HFFc6 (cell line): Measurements from ENCODE around the gene MFAP4. TPM values are rescaled to one million over a fixed set of nuclear protein-coding genes. Genes with fewer than 3 reads are reported as not detected.

Experiments
- DNase-seq: peaks from one replicate; pipeline ENCODE4 v3.0.0-alpha.2; 2018
- H3K27ac Mint-ChIP-seq: 2 replicates; pipeline ENCODE4 v1.8.0; 2020; ENCODE audit warnings: mild to moderate bottlenecking, mixed read lengths
- H3K27me3 Mint-ChIP-seq: 2 replicates; pipeline ENCODE4 v1.8.0; 2021; ENCODE audit warnings: mild to moderate bottlenecking, moderate library complexity, mixed read lengths; ENCODE audit not compliant: insufficient read depth
- H3K36me3 Mint-ChIP-seq: 2 replicates; pipeline ENCODE4 v1.8.0; 2021; ENCODE audit warnings: low read depth, mixed read lengths
- H3K4me1 Mint-ChIP-seq: 2 replicates; pipeline ENCODE4 v1.8.0; 2020; ENCODE audit warnings: low read depth, mixed read lengths
- H3K4me3 Mint-ChIP-seq: 2 replicates; pipeline ENCODE4 v1.8.0; 2020; ENCODE audit warnings: mild to moderate bottlenecking, moderate library complexity, mixed read lengths
- H3K9me3 Mint-ChIP-seq: 2 replicates; pipeline ENCODE4 v1.8.0; 2020; ENCODE audit warnings: mild to moderate bottlenecking, mixed read lengths
- total RNA-seq, 6 experiments: library from RNA; stranded (reverse); fragmentation: NEBNext Ultra II Directional; extraction: Animal tissue kit (Norgen Biotek cat#: 25700); gene quantifications; 2 replicates in 1 of 6; 3 replicates in 5 of 6; pipeline ENCODE4 v1.2.3, GENCODE V29; 2021
- TF ChIP-seq, protein P1 (sequence below): fragments of 200-600 bp; sonication (generic); IDR thresholded peaks from 2 replicates; pipeline ENCODE4 v1.5.0; 2021; ENCODE audit warnings: antibody characterized with exemption, mild to moderate bottlenecking

The MFAP4 gene
- total RNA-seq, 6 experiments from 2014 or later, result 17.7 to 46.5 (median 22.0) TPM

DNA sequence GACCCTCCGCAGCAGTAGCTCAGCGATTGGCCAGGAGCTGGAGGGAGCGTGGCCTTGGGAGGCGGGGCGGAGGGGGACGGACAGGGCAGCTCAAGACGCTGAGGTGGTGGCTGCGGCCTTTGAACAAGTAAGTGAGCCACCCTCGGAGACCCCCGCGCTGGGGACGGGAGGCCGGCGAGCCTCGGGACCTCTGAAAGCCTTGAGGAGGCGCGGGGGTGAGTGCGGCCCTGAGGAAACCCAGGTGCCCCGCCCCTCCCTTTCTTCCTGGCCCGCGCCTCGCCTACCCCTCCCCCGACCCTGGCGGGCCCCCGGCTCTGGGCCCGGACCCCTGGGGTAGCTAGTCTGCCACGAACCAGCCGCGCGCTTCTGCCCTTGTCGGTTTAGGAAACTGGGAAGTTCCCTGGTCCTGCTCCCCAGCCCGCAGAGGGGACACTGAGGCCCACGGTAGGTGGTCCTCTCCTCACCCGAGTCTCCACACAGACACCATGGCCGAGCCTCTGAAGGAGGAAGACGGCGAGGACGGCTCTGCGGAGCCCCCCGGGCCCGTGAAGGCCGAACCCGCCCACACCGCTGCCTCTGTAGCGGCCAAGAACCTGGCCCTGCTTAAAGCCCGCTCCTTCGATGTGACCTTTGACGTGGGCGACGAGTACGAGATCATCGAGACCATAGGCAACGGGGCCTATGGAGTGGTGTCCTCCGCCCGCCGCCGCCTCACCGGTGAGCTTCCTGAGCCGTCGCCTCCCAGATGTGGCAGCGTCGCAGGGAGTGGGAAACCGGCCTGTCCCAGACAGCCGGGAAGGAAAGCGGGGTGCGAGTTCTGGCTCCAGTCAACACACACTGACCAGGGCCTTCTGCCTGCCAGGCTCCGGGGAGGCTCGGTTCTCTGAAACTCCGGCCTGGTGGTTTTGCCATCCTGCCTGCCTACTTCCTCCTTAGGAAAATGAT is 8.3 kb downstream of the MFAP4 start, which contains the start of gene MAPK7:
TSS of gene MAPK7 (plus strand) at position 83 of the 945 bp plus-strand sequence. CDS start at position 486, 403 bp downstream.
- H3K4me1 Mint-ChIP-seq, result peaks cover 36% of the 10 kb centered on the region
- peak within 1 kb of the TSS; percentile 99 for H3K27ac Mint-ChIP-seq
- H3K9me3 Mint-ChIP-seq, result no peaks in the 10 kb centered on the region
- H3K36me3 Mint-ChIP-seq, result peaks cover 17% of the 10 kb centered on the region
- H3K4me3 Mint-ChIP-seq, result peak within 1 kb of the TSS; percentile 95
- no peak for DNase-seq
- H3K27me3 Mint-ChIP-seq, result peaks cover 3% of the 10 kb centered on the region
- TF ChIP-seq, protein P1, sequence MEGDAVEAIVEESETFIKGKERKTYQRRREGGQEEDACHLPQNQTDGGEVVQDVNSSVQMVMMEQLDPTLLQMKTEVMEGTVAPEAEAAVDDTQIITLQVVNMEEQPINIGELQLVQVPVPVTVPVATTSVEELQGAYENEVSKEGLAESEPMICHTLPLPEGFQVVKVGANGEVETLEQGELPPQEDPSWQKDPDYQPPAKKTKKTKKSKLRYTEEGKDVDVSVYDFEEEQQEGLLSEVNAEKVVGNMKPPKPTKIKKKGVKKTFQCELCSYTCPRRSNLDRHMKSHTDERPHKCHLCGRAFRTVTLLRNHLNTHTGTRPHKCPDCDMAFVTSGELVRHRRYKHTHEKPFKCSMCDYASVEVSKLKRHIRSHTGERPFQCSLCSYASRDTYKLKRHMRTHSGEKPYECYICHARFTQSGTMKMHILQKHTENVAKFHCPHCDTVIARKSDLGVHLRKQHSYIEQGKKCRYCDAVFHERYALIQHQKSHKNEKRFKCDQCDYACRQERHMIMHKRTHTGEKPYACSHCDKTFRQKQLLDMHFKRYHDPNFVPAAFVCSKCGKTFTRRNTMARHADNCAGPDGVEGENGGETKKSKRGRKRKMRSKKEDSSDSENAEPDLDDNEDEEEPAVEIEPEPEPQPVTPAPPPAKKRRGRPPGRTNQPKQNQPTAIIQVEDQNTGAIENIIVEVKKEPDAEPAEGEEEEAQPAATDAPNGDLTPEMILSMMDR, result no peak

DNA sequence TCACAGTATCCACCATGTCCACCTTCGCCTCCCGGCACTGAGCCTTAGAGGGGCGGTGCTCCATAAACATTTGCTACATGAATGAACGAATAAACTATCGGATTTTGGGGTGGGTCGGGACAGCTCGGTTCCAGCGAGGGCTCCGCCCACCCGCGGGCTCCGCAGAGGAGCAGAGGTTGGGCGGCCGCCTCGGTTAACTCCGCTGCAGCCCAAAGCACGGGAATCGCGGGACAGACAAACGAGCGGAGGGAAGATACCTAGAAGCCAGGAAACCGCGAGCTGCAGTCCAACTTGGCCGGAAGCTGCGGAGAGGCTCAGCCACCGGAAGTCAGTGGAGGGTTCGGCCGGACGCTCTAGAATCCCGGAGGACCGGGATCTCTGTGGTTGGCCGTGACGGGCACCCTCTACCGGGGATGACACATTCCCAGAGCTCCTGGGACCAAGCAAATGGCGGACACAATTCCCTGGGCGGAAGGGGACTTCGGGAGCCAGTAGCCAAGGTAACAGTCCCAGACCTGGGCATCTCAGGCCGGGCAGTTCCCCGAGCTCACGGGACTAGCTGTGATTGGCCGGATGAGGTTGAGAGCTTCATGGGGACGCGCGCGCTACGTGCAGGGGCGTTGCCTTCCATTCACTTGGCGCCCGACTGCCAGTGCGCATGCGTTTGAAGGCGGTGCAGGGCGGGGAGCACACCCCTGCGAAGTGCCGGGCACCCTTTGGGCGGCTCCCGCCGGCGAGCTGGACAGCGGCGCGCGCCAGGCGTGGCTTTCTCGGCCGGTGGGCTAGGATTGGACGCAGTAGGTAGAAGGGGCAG is 9.2 kb downstream of the MFAP4 start:
- peak overlapping the region; percentile 99 for H3K27ac Mint-ChIP-seq
- peak; percentile 99 for DNase-seq
- TF ChIP-seq, protein P1, result peak; percentile 48; the same call in 1 of the 2 replicates
- peaks cover 17% of the 10 kb centered on the region for H3K36me3 Mint-ChIP-seq
- no peaks in the 10 kb centered on the region for H3K9me3 Mint-ChIP-seq
- H3K27me3 Mint-ChIP-seq, result peaks cover 3% of the 10 kb centered on the region
- peak overlapping the region; percentile 95 for H3K4me3 Mint-ChIP-seq
- peaks cover 34% of the 10 kb centered on the region for H3K4me1 Mint-ChIP-seq

DNA sequence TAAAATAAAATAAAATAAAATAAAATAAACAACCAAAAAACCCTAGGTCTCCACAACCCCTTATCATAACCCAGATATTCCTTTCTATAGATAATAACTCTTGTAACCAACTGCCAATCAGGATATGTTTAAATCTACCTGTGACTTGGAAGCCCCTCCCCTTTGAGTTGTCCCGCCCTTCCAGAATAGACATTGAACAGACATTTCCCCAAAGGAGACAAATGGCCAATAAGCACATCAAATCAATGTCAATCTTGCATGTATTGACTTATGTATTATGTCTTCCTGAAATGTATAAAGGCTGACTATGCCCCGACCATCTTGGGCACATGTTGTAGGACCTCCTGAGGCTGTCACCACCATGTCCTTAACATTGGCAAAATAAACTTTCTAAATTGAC is 10.2 kb downstream of the MFAP4 start:
- TF ChIP-seq, protein P1, result no peak
- no peaks in the 10 kb centered on the region for H3K9me3 Mint-ChIP-seq
- H3K4me1 Mint-ChIP-seq, result peaks cover 34% of the 10 kb centered on the region
- DNase-seq, result no peak
- peak overlapping the region; percentile 95 for H3K4me3 Mint-ChIP-seq
- H3K36me3 Mint-ChIP-seq, result peaks cover 17% of the 10 kb centered on the region
- peaks cover 3% of the 10 kb centered on the region for H3K27me3 Mint-ChIP-seq
- H3K27ac Mint-ChIP-seq, result peak overlapping the region; percentile 99

DNA sequence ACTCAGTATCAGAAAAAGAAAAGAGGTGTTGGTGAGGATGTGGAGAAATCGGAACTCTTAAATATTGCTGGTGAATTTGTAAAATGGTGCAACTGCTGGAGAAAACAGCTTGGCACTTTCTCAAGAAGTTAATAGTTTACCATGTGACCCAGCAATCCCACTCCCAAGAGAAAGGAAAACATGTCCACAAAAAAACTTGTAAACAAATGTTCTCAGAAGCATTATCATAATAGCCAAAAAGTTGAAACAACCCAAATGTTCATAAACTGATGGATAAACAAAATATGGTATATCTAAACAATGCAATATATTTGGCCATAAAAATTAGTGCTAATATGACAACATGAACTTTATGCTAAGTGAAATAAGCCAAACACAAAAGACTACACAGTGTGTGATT is 11.3 kb downstream of the MFAP4 start:
- Mint-ChIP-seq H3K27me3 (peaks cover 3% of the 10 kb centered on the region), H3K4me3 (0 out of 2 replicates have a peak overlapping the region, but pooled peaks have one; percentile 32), H3K9me3 (no peaks in the 10 kb centered on the region), H3K36me3 (peaks cover 16% of the 10 kb centered on the region), H3K4me1 (peaks cover 34% of the 10 kb centered on the region), H3K27ac (no peak overlapping the region)
- no peak for DNase-seq
- TF ChIP-seq, protein P1, result no peak

DNA sequence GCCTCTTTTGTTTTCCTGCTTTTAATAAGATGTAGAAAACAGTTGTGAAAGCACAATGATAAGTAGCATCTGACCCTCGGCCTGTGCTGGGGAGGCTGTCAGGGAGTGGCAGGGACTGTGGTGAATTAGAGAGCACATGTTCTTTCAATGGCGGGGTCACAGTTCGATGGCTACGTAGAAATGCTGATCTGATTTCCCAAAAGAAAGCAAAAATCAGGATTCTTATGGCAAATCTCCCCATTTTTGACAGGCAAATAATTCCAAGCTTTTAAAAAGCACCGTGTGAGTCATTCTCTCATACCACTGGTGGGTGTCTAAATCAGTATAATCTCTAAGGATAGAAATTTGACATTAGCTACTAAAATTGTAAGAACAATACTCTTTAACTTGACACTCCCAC is 12.9 kb downstream of the MFAP4 start:
- TF ChIP-seq, protein P1, result no peak
- Mint-ChIP-seq H3K4me1 (peaks cover 21% of the 10 kb centered on the region), H3K9me3 (no peaks in the 10 kb centered on the region), H3K27me3 (peaks cover 3% of the 10 kb centered on the region), H3K36me3 (peaks cover 2% of the 10 kb centered on the region; the same call in 1 of the 2 replicates), H3K27ac (0 out of 2 replicates have a peak overlapping the region, but pooled peaks have one; percentile 22), H3K4me3 (no peak overlapping the region)
- DNase-seq, result no peak
